ENCODE results near the gene POU6F2. TPM values are rescaled to one million over a fixed set of nuclear protein-coding genes. Genes with fewer than 3 reads are reported as not detected.

The POU6F2 gene
- total RNA-seq, 1 experiment from 2014 or later: 2.9 TPM

DNA sequence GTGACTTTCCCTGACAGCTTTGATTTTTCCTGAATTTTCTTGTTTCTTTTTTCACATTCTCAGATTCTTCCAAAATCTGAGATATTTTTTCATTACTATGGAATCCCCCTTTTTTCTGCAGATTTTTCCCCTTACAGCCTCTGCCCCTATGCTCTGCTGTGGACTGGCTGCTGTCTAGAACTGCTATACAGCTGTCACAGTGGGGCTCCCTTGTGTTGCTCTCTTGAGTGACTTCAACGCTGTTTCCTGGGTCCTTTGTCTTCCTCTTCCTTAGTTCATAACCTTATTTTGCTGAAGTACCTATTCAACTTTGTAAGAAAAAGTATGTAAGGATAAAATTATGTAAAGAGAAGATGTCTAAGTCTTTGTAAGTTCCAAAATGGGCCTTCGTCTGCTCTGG, 354.4 kb downstream of the POU6F2 start:
- H3K4me3 Mint-ChIP-seq: no peak overlapping the region

DNA sequence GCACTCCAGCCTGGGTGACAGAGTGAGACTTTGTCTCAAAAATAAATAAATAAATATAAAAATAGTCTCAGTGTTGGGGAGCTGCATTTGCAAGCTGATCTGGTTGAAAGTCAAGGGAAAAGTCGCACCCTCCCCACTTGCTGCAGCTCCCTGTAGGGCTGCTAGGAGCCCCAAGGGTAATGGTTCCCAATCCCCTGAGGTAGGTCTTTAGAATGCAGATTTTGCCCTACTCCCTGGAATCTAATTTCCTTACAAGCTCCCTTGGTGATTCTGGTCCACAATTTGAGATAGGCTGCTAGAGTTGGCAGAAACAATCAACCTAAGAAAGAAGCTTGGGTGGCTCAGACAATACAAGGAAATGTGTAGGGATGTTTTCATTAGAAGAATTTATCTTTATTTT, 356.0 kb downstream of the POU6F2 start:
- H3K27me3 Mint-ChIP-seq (ENCODE audit: low read depth): peaks cover 3% of the 10 kb centered on the region
- TF ChIP-seq ETV6 (CRISPR knock-in tag; IDR thresholded peaks at IDR 0.05) (peak; percentile 43; the same call in 1 of the 2 replicates), PRRX2 (CRISPR knock-in tag; IDR thresholded peaks at IDR 0.05) (no peak), ZNF396 (CRISPR knock-in tag; IDR thresholded peaks at IDR 0.05; ENCODE audit: borderline replicate concordance) (no peak), ZNF423 (CRISPR knock-in tag; IDR thresholded peaks at IDR 0.05) (peak; percentile 36), ATF1 (CRISPR knock-in tag; IDR thresholded peaks at IDR 0.05) (no peak), FOXJ3 (CRISPR knock-in tag; IDR thresholded peaks at IDR 0.05; ENCODE audit: borderline replicate concordance) (no peak), ZNF121 (CRISPR knock-in tag; IDR thresholded peaks at IDR 0.05) (no peak)
- H3K4me1 Mint-ChIP-seq: peaks cover 34% of the 10 kb centered on the region
- no peaks in the 10 kb centered on the region for H3K36me3 Mint-ChIP-seq
- ATAC-seq (peak; percentile 93), DNase-seq (ENCODE audit: low spot score) (no peak)
- no peaks in the 10 kb centered on the region for H3K9me3 Mint-ChIP-seq
- POLR2A ChIA-PET: no interaction called here
- H3K27ac Mint-ChIP-seq: no peak overlapping the region
- no peak overlapping the region for H3K4me3 Mint-ChIP-seq
- CTCF ChIA-PET: interaction anchor here (0.5 to 1.6 kb wide), 3 partner anchors 17 to 120 kb away, joined by 3 to 6 read pairs (median 6); no protein-coding TSS in a partner anchor

More for the DNA sequence above, 354.4 kb downstream of the POU6F2 start:
- Mint-ChIP-seq H3K27ac (no peak overlapping the region), H3K27me3 (ENCODE audit: low read depth) (peaks cover 3% of the 10 kb centered on the region), H3K36me3 (no peaks in the 10 kb centered on the region), H3K4me1 (peaks cover 34% of the 10 kb centered on the region), H3K9me3 (no peaks in the 10 kb centered on the region)
- no peak for DNase-seq (ENCODE audit: low spot score)
- POLR2A ChIA-PET: no interaction called here
- TF ChIP-seq ATF1 (CRISPR knock-in tag; IDR thresholded peaks at IDR 0.05) (no peak), ZBTB21 (CRISPR knock-in tag; IDR thresholded peaks at IDR 0.05; ENCODE audit: borderline replicate concordance) (no peak), GRHL2 (CRISPR knock-in tag; IDR thresholded peaks at IDR 0.05; ENCODE audit: insufficient replicate concordance, severe bottlenecking) (no peak), RELA (CRISPR knock-in tag; IDR thresholded peaks at IDR 0.05; ENCODE audit: borderline replicate concordance) (no peak), NFATC4 (CRISPR knock-in tag; IDR thresholded peaks at IDR 0.05) (no peak), HMGA2 (CRISPR knock-in tag; IDR thresholded peaks at IDR 0.05) (no peak), NFYB (CRISPR knock-in tag; conservative IDR thresholded peaks at IDR 0.05; ENCODE audit: low read depth) (no peak), TP53 (CRISPR knock-in tag; IDR thresholded peaks at IDR 0.05) (no peak)
- TF ChIP-seq, protein P1, sequence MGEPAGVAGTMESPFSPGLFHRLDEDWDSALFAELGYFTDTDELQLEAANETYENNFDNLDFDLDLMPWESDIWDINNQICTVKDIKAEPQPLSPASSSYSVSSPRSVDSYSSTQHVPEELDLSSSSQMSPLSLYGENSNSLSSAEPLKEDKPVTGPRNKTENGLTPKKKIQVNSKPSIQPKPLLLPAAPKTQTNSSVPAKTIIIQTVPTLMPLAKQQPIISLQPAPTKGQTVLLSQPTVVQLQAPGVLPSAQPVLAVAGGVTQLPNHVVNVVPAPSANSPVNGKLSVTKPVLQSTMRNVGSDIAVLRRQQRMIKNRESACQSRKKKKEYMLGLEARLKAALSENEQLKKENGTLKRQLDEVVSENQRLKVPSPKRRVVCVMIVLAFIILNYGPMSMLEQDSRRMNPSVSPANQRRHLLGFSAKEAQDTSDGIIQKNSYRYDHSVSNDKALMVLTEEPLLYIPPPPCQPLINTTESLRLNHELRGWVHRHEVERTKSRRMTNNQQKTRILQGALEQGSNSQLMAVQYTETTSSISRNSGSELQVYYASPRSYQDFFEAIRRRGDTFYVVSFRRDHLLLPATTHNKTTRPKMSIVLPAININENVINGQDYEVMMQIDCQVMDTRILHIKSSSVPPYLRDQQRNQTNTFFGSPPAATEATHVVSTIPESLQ (CRISPR knock-in tag; IDR thresholded peaks at IDR 0.05): no peak
- no peak for ATAC-seq
- CTCF ChIA-PET: interaction anchor here (0.6 kb wide), 1 partner anchor 500 kb away, joined by 3 read pairs; no protein-coding TSS in a partner anchor

DNA sequence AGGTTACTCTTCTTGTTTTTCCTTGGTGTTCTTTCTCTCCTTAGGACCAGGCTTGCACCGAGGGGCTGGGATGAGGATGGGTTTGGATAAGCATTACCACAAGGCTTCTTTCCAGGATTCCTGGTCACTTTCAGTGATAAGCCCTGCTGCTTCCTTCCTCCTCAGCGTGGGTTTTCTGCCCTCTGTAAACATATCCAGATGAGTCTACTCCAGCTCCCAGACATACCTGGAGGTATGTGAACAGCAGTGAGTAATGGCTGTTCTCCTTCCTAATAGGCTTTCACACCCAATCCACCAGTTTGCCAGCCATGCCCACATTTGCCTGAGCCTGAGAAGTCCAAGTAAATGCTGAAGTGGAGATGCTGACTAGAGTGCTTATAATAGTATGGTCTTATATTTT, 358.7 kb downstream of the POU6F2 start:
- Mint-ChIP-seq H3K4me3 (no peak overlapping the region), H3K36me3 (no peaks in the 10 kb centered on the region), H3K9me3 (no peaks in the 10 kb centered on the region), H3K27me3 (ENCODE audit: low read depth) (peaks cover 3% of the 10 kb centered on the region), H3K27ac (no peak overlapping the region), H3K4me1 (peaks cover 27% of the 10 kb centered on the region)
- ChIA-PET CTCF (no interaction called here), POLR2A (no interaction called here)
- TF ChIP-seq, protein P2, sequence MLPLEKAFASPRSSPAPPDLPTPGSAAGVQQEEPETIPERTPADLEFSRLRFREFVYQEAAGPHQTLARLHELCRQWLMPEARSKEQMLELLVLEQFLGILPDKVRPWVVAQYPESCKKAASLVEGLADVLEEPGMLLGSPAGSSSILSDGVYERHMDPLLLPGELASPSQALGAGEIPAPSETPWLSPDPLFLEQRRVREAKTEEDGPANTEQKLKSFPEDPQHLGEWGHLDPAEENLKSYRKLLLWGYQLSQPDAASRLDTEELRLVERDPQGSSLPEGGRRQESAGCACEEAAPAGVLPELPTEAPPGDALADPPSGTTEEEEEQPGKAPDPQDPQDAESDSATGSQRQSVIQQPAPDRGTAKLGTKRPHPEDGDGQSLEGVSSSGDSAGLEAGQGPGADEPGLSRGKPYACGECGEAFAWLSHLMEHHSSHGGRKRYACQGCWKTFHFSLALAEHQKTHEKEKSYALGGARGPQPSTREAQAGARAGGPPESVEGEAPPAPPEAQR (CRISPR knock-in tag; IDR thresholded peaks at IDR 0.05): no peak
- no peak for TF ChIP-seq ELF4 (CRISPR knock-in tag; IDR thresholded peaks at IDR 0.05; ENCODE audit: low read depth)
- TF ChIP-seq GTF2I (CRISPR knock-in tag; conservative IDR thresholded peaks at IDR 0.05): no peak
- ATAC-seq (no peak), DNase-seq (ENCODE audit: low spot score) (no peak)

DNA sequence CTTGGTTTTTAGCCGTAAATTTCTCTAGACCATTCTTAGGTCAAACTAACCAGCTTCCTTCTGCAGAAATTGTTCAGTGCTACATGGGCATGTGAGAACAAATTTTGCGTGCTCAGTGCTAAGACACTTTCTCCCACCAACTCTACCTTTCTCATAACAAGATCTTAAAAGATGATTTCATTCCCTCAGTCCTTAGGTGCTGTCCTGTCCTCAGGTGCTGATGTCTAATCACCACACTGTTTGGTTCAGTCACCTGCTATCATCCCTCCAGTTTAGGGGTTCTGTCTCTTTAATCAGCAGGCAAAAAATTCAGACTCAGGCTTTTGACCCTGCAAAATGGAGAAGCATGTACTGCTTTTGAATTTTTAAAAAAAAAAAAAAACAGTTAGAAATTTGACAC, 361.0 kb downstream of the POU6F2 start:
- Mint-ChIP-seq H3K9me3 (no peaks in the 10 kb centered on the region), H3K27ac (no peak overlapping the region), H3K4me3 (no peak overlapping the region), H3K4me1 (peaks cover 23% of the 10 kb centered on the region), H3K27me3 (ENCODE audit: low read depth) (peaks cover 3% of the 10 kb centered on the region), H3K36me3 (no peaks in the 10 kb centered on the region)
- ATAC-seq (no peak), DNase-seq (ENCODE audit: low spot score) (no peak)
- ChIA-PET POLR2A (no interaction called here), CTCF (no interaction called here)
- TF ChIP-seq STAT6 (CRISPR knock-in tag; conservative IDR thresholded peaks at IDR 0.05; ENCODE audit: low read depth): no peak
- no peak for TF ChIP-seq ARID4B (CRISPR knock-in tag; IDR thresholded peaks at IDR 0.05; ENCODE audit: borderline replicate concordance)
